Activated T-helper 1 cell treated with anti-CD3 and anti-CD28 coated beads, Interleukin-12 subunit alpha, Interleukin-12 subunit beta, Interleukin-2, Interleukin-4 antibody, amounts not matched to agents 30 ng/mL and 10 ng/mL and 1 ng/mL, durations not matched to agents 14 hours and 24 hours and 36 hours (primary cell): ENCODE results near the gene TGM6. TPM values are rescaled to one million over a fixed set of nuclear protein-coding genes. Genes with fewer than 3 reads are reported as not detected.

Experiments used
- DNase-seq: peaks from one replicate; pipeline ENCODE4 v3.0.0; 2021; ENCODE audit warnings: low spot score
- H3K27ac Mint-ChIP-seq: one replicate; pipeline ENCODE4 v1.8.0; 2021; ENCODE audit warnings: mild to moderate bottlenecking, mixed read lengths
- H3K27me3 Mint-ChIP-seq: one replicate; pipeline ENCODE4 v1.8.0; 2022; ENCODE audit warnings: mild to moderate bottlenecking, moderate library complexity, mixed read lengths; ENCODE audit not compliant: insufficient read depth
- H3K36me3 Mint-ChIP-seq: one replicate; pipeline ENCODE4 v1.8.0; 2021; ENCODE audit warnings: low read depth, mixed read lengths
- H3K4me1 Mint-ChIP-seq: one replicate; pipeline ENCODE4 v1.8.0; 2021; ENCODE audit warnings: low read depth, mixed read lengths
- H3K4me3 Mint-ChIP-seq: one replicate; pipeline ENCODE4 v1.8.0; 2021; ENCODE audit warnings: mild to moderate bottlenecking, moderate library complexity, mixed read lengths
- H3K9me3 Mint-ChIP-seq: one replicate; pipeline ENCODE4 v1.8.0; 2021; ENCODE audit warnings: mixed read lengths
- intact Hi-C: fragments of 100-400 bp; cut with micrococcal nuclease; formaldehyde crosslinking; loops from one replicate; pipeline ENCODE4 v1.15.1; 2024
- total RNA-seq: library from RNA; stranded (reverse); gene quantifications from 2 replicates; pipeline ENCODE4 v1.2.3, GENCODE V29; 2022

TGM6 gene
- total RNA-seq, 1 donor from 2014 or later, result not detected

- intact Hi-C loops, result no loop called here
- H3K9me3 Mint-ChIP-seq, result peaks cover 5% of the 10 kb centered on the region
- no peak for DNase-seq
- H3K27ac Mint-ChIP-seq, result no peak overlapping the region
- no peak overlapping the region for H3K4me3 Mint-ChIP-seq
- H3K4me1 Mint-ChIP-seq, result no peaks in the 10 kb centered on the region
- H3K27me3 Mint-ChIP-seq, result peaks cover 18% of the 10 kb centered on the region
- no peaks in the 10 kb centered on the region for H3K36me3 Mint-ChIP-seq
Observed at GRCh38 chr20:2408111-2408510, 27.4 kb downstream of the TGM6 start.

- peaks cover 8% of the 10 kb centered on the region for H3K27me3 Mint-ChIP-seq
- no peaks in the 10 kb centered on the region for H3K9me3 Mint-ChIP-seq
- no peak overlapping the region for H3K27ac Mint-ChIP-seq
- no peaks in the 10 kb centered on the region for H3K4me1 Mint-ChIP-seq
- DNase-seq, result no peak
- no peaks in the 10 kb centered on the region for H3K36me3 Mint-ChIP-seq
- intact Hi-C loops, result no loop called here
- H3K4me3 Mint-ChIP-seq, result no peak overlapping the region
Observed at GRCh38 chr20:2416541-2417212, 36.0 kb downstream of the TGM6 start.

GRCh38 chr20:2417213-2417541 is 36.5 kb downstream of the TGM6 start:
- Mint-ChIP-seq H3K4me1 (no peaks in the 10 kb centered on the region), H3K9me3 (no peaks in the 10 kb centered on the region), H3K27me3 (peaks cover 8% of the 10 kb centered on the region), H3K36me3 (no peaks in the 10 kb centered on the region), H3K27ac (no peak overlapping the region), H3K4me3 (no peak overlapping the region)
- DNase-seq, result no peak
- intact Hi-C loops, result no loop called here

- Mint-ChIP-seq H3K36me3 (no peaks in the 10 kb centered on the region), H3K27ac (no peak overlapping the region), H3K4me3 (no peak overlapping the region), H3K9me3 (no peaks in the 10 kb centered on the region), H3K27me3 (peaks cover 5% of the 10 kb centered on the region), H3K4me1 (no peaks in the 10 kb centered on the region)
- intact Hi-C loops, result no loop called here
- no peak for DNase-seq
Observed at GRCh38 chr20:2418388-2418787, 37.7 kb downstream of the TGM6 start.

GRCh38 chr20:2420510-2420909 is 39.8 kb downstream of the TGM6 start:
- Mint-ChIP-seq H3K4me1 (no peaks in the 10 kb centered on the region), H3K9me3 (no peaks in the 10 kb centered on the region), H3K27ac (no peak overlapping the region), H3K27me3 (peaks cover 2% of the 10 kb centered on the region), H3K36me3 (no peaks in the 10 kb centered on the region), H3K4me3 (no peak overlapping the region)
- intact Hi-C loops, result no loop called here
- no peak for DNase-seq

- intact Hi-C loops, result no loop called here
- Mint-ChIP-seq H3K27ac (no peak overlapping the region), H3K27me3 (peaks cover 4% of the 10 kb centered on the region), H3K4me1 (no peaks in the 10 kb centered on the region), H3K9me3 (no peaks in the 10 kb centered on the region), H3K36me3 (no peaks in the 10 kb centered on the region), H3K4me3 (no peak overlapping the region)
- DNase-seq, result no peak
Observed at GRCh38 chr20:2421247-2421646, 40.5 kb downstream of the TGM6 start.

- Mint-ChIP-seq H3K36me3 (no peaks in the 10 kb centered on the region), H3K27me3 (peaks cover 11% of the 10 kb centered on the region), H3K27ac (no peak overlapping the region), H3K4me1 (no peaks in the 10 kb centered on the region), H3K4me3 (no peak overlapping the region), H3K9me3 (no peaks in the 10 kb centered on the region)
- intact Hi-C loops, result no loop called here
- no peak for DNase-seq
Observed at GRCh38 chr20:2429051-2429450, 48.4 kb downstream of the TGM6 start.

- no peaks in the 10 kb centered on the region for H3K9me3 Mint-ChIP-seq
- peaks cover 13% of the 10 kb centered on the region for H3K27me3 Mint-ChIP-seq
- no peak overlapping the region for H3K4me3 Mint-ChIP-seq
- intact Hi-C loops, result no loop called here
- no peak overlapping the region for H3K27ac Mint-ChIP-seq
- no peaks in the 10 kb centered on the region for H3K4me1 Mint-ChIP-seq
- DNase-seq, result no peak
- H3K36me3 Mint-ChIP-seq, result no peaks in the 10 kb centered on the region
Observed at GRCh38 chr20:2430538-2430937, 49.8 kb downstream of the TGM6 start.

GRCh38 chr20:2431185-2431584 is 50.5 kb downstream of the TGM6 start:
- Mint-ChIP-seq H3K4me1 (no peaks in the 10 kb centered on the region), H3K36me3 (no peaks in the 10 kb centered on the region), H3K27me3 (peaks cover 11% of the 10 kb centered on the region), H3K4me3 (no peak overlapping the region), H3K9me3 (no peaks in the 10 kb centered on the region), H3K27ac (no peak overlapping the region)
- intact Hi-C loops, result no loop called here
- no peak for DNase-seq

- H3K4me1 Mint-ChIP-seq, result peaks cover 25% of the 10 kb centered on the region
- no peak overlapping the region for H3K27ac Mint-ChIP-seq
- no peaks in the 10 kb centered on the region for H3K36me3 Mint-ChIP-seq
- no peaks in the 10 kb centered on the region for H3K27me3 Mint-ChIP-seq
- no peak for DNase-seq
- H3K4me3 Mint-ChIP-seq, result no peak overlapping the region
- intact Hi-C loops, result no loop called here
- H3K9me3 Mint-ChIP-seq, result no peaks in the 10 kb centered on the region
Observed at GRCh38 chr20:2446845-2447244, 66.1 kb downstream of the TGM6 start.

- H3K27me3 Mint-ChIP-seq, result peaks cover 2% of the 10 kb centered on the region
- DNase-seq, result no peak
- intact Hi-C loops, result no loop called here
- no peaks in the 10 kb centered on the region for H3K36me3 Mint-ChIP-seq
- peak overlapping the region; percentile 50 for H3K27ac Mint-ChIP-seq
- H3K4me3 Mint-ChIP-seq, result peak overlapping the region; percentile 2
- H3K9me3 Mint-ChIP-seq, result no peaks in the 10 kb centered on the region
- H3K4me1 Mint-ChIP-seq, result peaks cover 30% of the 10 kb centered on the region
Observed at GRCh38 chr20:2449386-2449785, 68.7 kb downstream of the TGM6 start.

- no peaks in the 10 kb centered on the region for H3K9me3 Mint-ChIP-seq
- H3K36me3 Mint-ChIP-seq, result no peaks in the 10 kb centered on the region
- H3K27me3 Mint-ChIP-seq, result peaks cover 2% of the 10 kb centered on the region
- no peak for DNase-seq
- intact Hi-C loops, result loop anchor here (5.0 kb wide), 2 partner anchors 349 to 484 kb away; partner anchors contain the start of gene STK35
- H3K27ac Mint-ChIP-seq, result no peak overlapping the region
- H3K4me1 Mint-ChIP-seq, result peaks cover 30% of the 10 kb centered on the region
- no peak overlapping the region for H3K4me3 Mint-ChIP-seq
Observed at GRCh38 chr20:2451422-2451821, 70.7 kb downstream of the TGM6 start.

- intact Hi-C loops, result loop anchor here (2.0 to 5.0 kb wide), 3 partner anchors 245 to 485 kb away; partner anchors contain the start of gene STK35
- Mint-ChIP-seq H3K27ac (no peak overlapping the region), H3K9me3 (no peaks in the 10 kb centered on the region), H3K36me3 (peaks cover 3% of the 10 kb centered on the region), H3K4me3 (no peak overlapping the region), H3K27me3 (peaks cover 2% of the 10 kb centered on the region), H3K4me1 (peaks cover 30% of the 10 kb centered on the region)
- peak; percentile 50 for DNase-seq
Observed at GRCh38 chr20:2451939-2452732, 71.4 kb downstream of the TGM6 start.
